HEK293T (cell line): ENCODE measurements around the gene GJB1.

Source experiments
- FOXK2 ChIP-seq: fragments of 450-650 bp; IDR thresholded peaks from 2 replicates; pipeline ENCODE4 v1.6.1; 2016; ENCODE audit warnings: mild to moderate bottlenecking
- FOXM1 ChIP-seq: fragments of 450-650 bp; IDR thresholded peaks from 2 replicates; pipeline ENCODE4 v1.6.1; 2017; ENCODE audit warnings: mild to moderate bottlenecking, borderline replicate concordance
- HDGF ChIP-seq: fragments of 450-650 bp; IDR thresholded peaks from 2 replicates; pipeline ENCODE4 v1.6.1; 2017; ENCODE audit warnings: antibody characterized with exemption, borderline replicate concordance
- NFRKB ChIP-seq: fragments of 450-650 bp; IDR thresholded peaks from 2 replicates; pipeline ENCODE4 v1.6.1; 2016; ENCODE audit warnings: mild to moderate bottlenecking, moderate library complexity
- ZNF384 ChIP-seq: fragments of 450-650 bp; IDR thresholded peaks from 2 replicates; pipeline ENCODE4 v1.6.1; 2016

DNA sequence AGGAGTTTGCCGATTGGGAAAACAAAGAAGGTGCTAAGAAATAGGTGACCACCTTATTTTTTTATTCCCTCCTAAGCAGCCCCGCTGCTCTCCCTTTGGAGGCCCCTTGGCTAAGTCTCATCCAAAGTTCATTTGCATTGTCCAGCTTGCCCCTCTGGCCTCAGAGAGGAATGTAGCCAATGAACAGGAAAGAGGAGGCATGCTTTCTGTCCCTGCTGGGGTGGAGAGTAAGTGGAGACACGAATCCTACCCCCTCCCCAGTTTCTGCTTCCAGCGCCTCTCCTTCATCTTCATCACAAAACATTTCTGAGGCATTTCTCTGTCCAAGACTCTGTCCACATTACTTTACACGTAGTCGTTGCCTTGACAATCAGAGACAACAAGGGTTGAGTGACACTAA lies 39.7 kb upstream of the GJB1 start:
- TF ChIP-seq FOXK2 (no peak), ZNF384 (no peak), FOXM1 (no peak), NFRKB (no peak), HDGF (no peak)
